T-helper 2 cell treated with Interferon-gamma antibody and Interleukin-4, amounts not matched to agents 5 μg/mL and 100 μg/mL, for 36 hours (primary cell): ENCODE data around the gene CYTIP.

Experiments used
- DNase-seq: peaks from one replicate; pipeline ENCODE4 v3.0.0; 2021; ENCODE audit warnings: low spot score
- H3K27ac Mint-ChIP-seq: one replicate; pipeline ENCODE4 v1.8.0; 2021; ENCODE audit warnings: mild to moderate bottlenecking, mixed read lengths
- H3K27me3 Mint-ChIP-seq: one replicate; pipeline ENCODE4 v1.8.0; 2021; ENCODE audit warnings: low read depth, mixed read lengths
- H3K36me3 Mint-ChIP-seq: one replicate; pipeline ENCODE4 v1.8.0; 2021; ENCODE audit warnings: low read depth, mixed read lengths
- H3K4me1 Mint-ChIP-seq: one replicate; pipeline ENCODE4 v1.8.0; 2021; ENCODE audit warnings: low read depth, mixed read lengths
- H3K4me3 Mint-ChIP-seq: one replicate; pipeline ENCODE4 v1.8.0; 2022; ENCODE audit warnings: mild to moderate bottlenecking, moderate library complexity, mixed read lengths
- H3K9me3 Mint-ChIP-seq: one replicate; pipeline ENCODE4 v1.8.0; 2021; ENCODE audit warnings: mixed read lengths

CYTIP gene

DNA sequence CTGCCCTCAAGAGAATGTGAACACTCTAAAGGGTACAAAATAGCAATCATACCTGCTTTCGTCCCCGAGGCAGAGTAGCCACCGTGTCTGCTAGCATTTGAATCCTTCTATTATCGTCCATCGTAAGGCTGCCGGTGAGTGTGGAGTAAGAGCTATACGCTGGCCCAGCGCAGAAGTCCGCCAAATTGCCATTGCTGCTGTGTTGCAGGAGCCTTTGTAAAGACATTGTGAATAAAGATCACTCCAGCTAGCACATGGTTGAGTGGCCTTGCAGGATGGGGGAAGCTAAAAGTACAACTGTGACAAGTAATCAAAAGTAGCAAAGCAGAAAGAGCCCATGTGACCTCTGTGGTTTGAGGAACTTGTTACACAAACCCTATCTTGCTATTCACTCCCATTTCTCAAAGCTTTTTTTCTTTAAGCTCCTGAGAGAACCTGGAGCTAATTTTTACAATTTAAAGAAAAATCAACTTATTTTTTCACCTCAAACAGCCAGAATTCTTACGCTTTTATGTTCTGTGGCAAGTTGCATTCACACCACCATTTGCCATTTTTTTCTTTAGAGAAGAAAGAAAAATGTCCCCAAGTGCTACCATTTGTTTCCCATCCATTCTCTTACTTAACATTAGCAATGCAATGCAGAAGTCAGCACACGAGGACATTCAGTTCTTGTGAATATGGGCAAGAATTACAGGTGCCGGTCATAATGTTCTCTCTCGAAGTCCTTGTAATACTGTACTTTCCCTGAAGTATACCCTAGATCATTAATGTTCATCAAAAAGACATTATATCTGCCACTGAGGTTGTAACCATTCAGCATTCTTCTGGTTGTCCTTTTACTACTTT, at the start of gene CYTIP:
CYTIP (minus strand) TSS at position 295 of the 846 bp plus-strand sequence; CDS start at position 226, 69 bp downstream.
- no peaks in the 10 kb centered on the region for H3K9me3 Mint-ChIP-seq
- H3K4me1 Mint-ChIP-seq: peaks cover 49% of the 10 kb centered on the region
- H3K36me3 Mint-ChIP-seq: peaks cover 48% of the 10 kb centered on the region
- peak within 1 kb of the TSS; percentile 97 for H3K27ac Mint-ChIP-seq
- peak; percentile 75 for DNase-seq
- H3K27me3 Mint-ChIP-seq: no peaks in the 10 kb centered on the region
- H3K4me3 Mint-ChIP-seq: peak within 1 kb of the TSS; percentile 100

GRCh38 chr2:157492189-157492773, 48.4 kb upstream of the CYTIP start:
- DNase-seq: no peak
- H3K9me3 Mint-ChIP-seq: no peaks in the 10 kb centered on the region
- no peak overlapping the region for H3K4me3 Mint-ChIP-seq
- H3K36me3 Mint-ChIP-seq: no peaks in the 10 kb centered on the region
- no peak overlapping the region for H3K27ac Mint-ChIP-seq
- no peaks in the 10 kb centered on the region for H3K27me3 Mint-ChIP-seq
- peaks cover 54% of the 10 kb centered on the region for H3K4me1 Mint-ChIP-seq

- no peaks in the 10 kb centered on the region for H3K27me3 Mint-ChIP-seq
- H3K4me1 Mint-ChIP-seq: peaks cover 72% of the 10 kb centered on the region
- no peak overlapping the region for H3K4me3 Mint-ChIP-seq
- H3K27ac Mint-ChIP-seq: no peak overlapping the region
- H3K36me3 Mint-ChIP-seq: no peaks in the 10 kb centered on the region
- no peak for DNase-seq
- no peaks in the 10 kb centered on the region for H3K9me3 Mint-ChIP-seq
Observed at GRCh38 chr2:157489983-157490382, 46.1 kb upstream of the CYTIP start.

GRCh38 chr2:157488877-157489276, 45.0 kb upstream of the CYTIP start:
- Mint-ChIP-seq H3K4me1 (peaks cover 70% of the 10 kb centered on the region), H3K27ac (peak overlapping the region; percentile 1), H3K27me3 (no peaks in the 10 kb centered on the region), H3K36me3 (no peaks in the 10 kb centered on the region), H3K9me3 (no peaks in the 10 kb centered on the region), H3K4me3 (no peak overlapping the region)
- no peak for DNase-seq

- Mint-ChIP-seq H3K27ac (peak overlapping the region; percentile 11), H3K27me3 (no peaks in the 10 kb centered on the region), H3K4me3 (no peak overlapping the region), H3K36me3 (peaks cover 2% of the 10 kb centered on the region), H3K4me1 (peaks cover 59% of the 10 kb centered on the region), H3K9me3 (no peaks in the 10 kb centered on the region)
- no peak for DNase-seq
Observed at GRCh38 chr2:157487747-157488146, 43.9 kb upstream of the CYTIP start.

DNA sequence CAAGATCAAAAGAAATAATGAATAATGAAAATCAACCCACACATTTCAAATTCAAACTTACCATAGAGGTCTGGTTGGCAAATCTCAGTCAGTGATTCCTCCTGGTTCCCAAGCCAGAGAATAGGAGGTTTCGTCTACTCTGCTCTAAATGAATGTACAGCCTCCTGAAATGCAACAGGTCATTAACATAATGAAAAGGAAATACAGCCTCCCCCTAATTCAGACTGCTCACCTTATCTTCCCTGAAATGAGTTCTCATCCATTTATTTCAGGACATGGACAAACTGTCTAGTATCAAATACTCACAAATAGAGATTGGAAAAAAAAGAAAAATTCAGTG, 43.4 kb upstream of the CYTIP start:
- H3K4me1 Mint-ChIP-seq: peaks cover 59% of the 10 kb centered on the region
- DNase-seq: no peak
- peaks cover 2% of the 10 kb centered on the region for H3K36me3 Mint-ChIP-seq
- H3K27me3 Mint-ChIP-seq: no peaks in the 10 kb centered on the region
- peak overlapping the region; percentile 38 for H3K27ac Mint-ChIP-seq
- H3K4me3 Mint-ChIP-seq: peak overlapping the region; percentile 38
- no peaks in the 10 kb centered on the region for H3K9me3 Mint-ChIP-seq

- peak overlapping the region; percentile 7 for H3K27ac Mint-ChIP-seq
- peaks cover 2% of the 10 kb centered on the region for H3K36me3 Mint-ChIP-seq
- no peaks in the 10 kb centered on the region for H3K27me3 Mint-ChIP-seq
- no peaks in the 10 kb centered on the region for H3K9me3 Mint-ChIP-seq
- peaks cover 57% of the 10 kb centered on the region for H3K4me1 Mint-ChIP-seq
- H3K4me3 Mint-ChIP-seq: peak overlapping the region; percentile 38
- no peak for DNase-seq
Observed at GRCh38 chr2:157486596-157487270, 42.8 kb upstream of the CYTIP start.

- Mint-ChIP-seq H3K27ac (peak overlapping the region; percentile 91), H3K27me3 (no peaks in the 10 kb centered on the region), H3K36me3 (peaks cover 17% of the 10 kb centered on the region), H3K9me3 (peaks cover 5% of the 10 kb centered on the region), H3K4me1 (peaks cover 64% of the 10 kb centered on the region), H3K4me3 (peak overlapping the region; percentile 72)
- peak; percentile 69 for DNase-seq
Observed at GRCh38 chr2:157480182-157480961, 36.5 kb upstream of the CYTIP start.

- Mint-ChIP-seq H3K27ac (peak overlapping the region; percentile 91), H3K9me3 (peaks cover 5% of the 10 kb centered on the region), H3K4me3 (peak overlapping the region; percentile 72), H3K36me3 (peaks cover 17% of the 10 kb centered on the region), H3K4me1 (peaks cover 69% of the 10 kb centered on the region), H3K27me3 (no peaks in the 10 kb centered on the region)
- no peak for DNase-seq
Observed at GRCh38 chr2:157479081-157480027, 35.5 kb upstream of the CYTIP start.

DNA sequence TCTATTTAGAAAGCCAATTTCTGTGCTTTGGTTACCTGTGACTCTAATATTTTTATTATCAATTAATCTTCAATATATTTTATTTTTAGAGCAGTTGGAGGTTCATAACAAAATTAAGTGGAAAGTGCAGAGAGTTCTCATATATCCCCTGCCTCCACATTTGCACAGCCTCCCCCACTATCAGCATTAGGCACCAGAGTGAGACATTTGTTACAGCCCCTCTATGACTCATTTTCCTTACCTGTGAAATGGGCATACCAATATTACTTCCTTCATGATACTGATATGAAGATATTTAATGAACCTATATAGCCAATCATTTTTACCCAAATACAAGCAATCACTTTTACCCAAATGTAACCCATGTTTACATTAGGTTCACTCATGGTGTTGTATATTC, 34.0 kb upstream of the CYTIP start:
- no peak for DNase-seq
- Mint-ChIP-seq H3K9me3 (peaks cover 5% of the 10 kb centered on the region), H3K4me1 (peaks cover 82% of the 10 kb centered on the region), H3K27ac (peak overlapping the region; percentile 75), H3K4me3 (peak overlapping the region; percentile 41), H3K27me3 (no peaks in the 10 kb centered on the region), H3K36me3 (peaks cover 15% of the 10 kb centered on the region)

- no peak for DNase-seq
Observed at GRCh38 chr2:157476953-157477709, 33.2 kb upstream of the CYTIP start.

GRCh38 chr2:157475722-157476390, 32.0 kb upstream of the CYTIP start:
- Mint-ChIP-seq H3K36me3 (peaks cover 14% of the 10 kb centered on the region), H3K4me3 (peak overlapping the region; percentile 24), H3K27me3 (no peaks in the 10 kb centered on the region), H3K9me3 (peaks cover 5% of the 10 kb centered on the region), H3K27ac (peak overlapping the region; percentile 69), H3K4me1 (peaks cover 78% of the 10 kb centered on the region)
- DNase-seq: no peak

More at GRCh38 chr2:157476953-157477709, 33.2 kb upstream of the CYTIP start:
- Mint-ChIP-seq H3K27me3 (no peaks in the 10 kb centered on the region), H3K9me3 (peaks cover 5% of the 10 kb centered on the region), H3K27ac (peak overlapping the region; percentile 93), H3K36me3 (peaks cover 15% of the 10 kb centered on the region), H3K4me3 (peak overlapping the region; percentile 68), H3K4me1 (peaks cover 84% of the 10 kb centered on the region)
